HG03469 (cell line): Measurements from ENCODE around the gene PITPNC1.
"Not testable (repeated sequence)": the region's sequence is repeated elsewhere in the genome, so short reads cannot be mapped to it uniquely, and the experiment has no call there.

Experiments used
- ATAC-seq: cut with Tn5 transposase; IDR thresholded peaks from one replicate; pipeline ENCODE4 v1.9.1; 2021; ENCODE audit warnings: mild to moderate bottlenecking, moderate library complexity, moderate number of reproducible peaks; ENCODE audit not compliant: unreplicated experiment

PITPNC1 gene

GRCh38 chr17:67393809-67394397 lies 16.8 kb downstream of the PITPNC1 start:
- ATAC-seq = no peak

- ATAC-seq = no peak
Measured at GRCh38 chr17:67399676-67400075, 22.6 kb downstream of the PITPNC1 start.

GRCh38 chr17:67400193-67400592 lies 23.1 kb downstream of the PITPNC1 start:
- ATAC-seq = no peak

GRCh38 chr17:67401106-67401505 lies 24.0 kb downstream of the PITPNC1 start:
- ATAC-seq = no peak

- no peak for ATAC-seq
Measured at GRCh38 chr17:67401598-67402504, 24.8 kb downstream of the PITPNC1 start.

GRCh38 chr17:67403065-67403464 lies 26.0 kb downstream of the PITPNC1 start:
- no peak for ATAC-seq

- no peak for ATAC-seq
Measured at GRCh38 chr17:67403483-67403882, 26.4 kb downstream of the PITPNC1 start.

- ATAC-seq = not testable (repeated sequence)
Measured at GRCh38 chr17:67408455-67408830, 31.4 kb downstream of the PITPNC1 start.

GRCh38 chr17:67411397-67411796 lies 34.3 kb downstream of the PITPNC1 start:
- ATAC-seq = no peak

GRCh38 chr17:67412032-67412431 lies 35.0 kb downstream of the PITPNC1 start:
- no peak for ATAC-seq

GRCh38 chr17:67412941-67413340 lies 35.9 kb downstream of the PITPNC1 start:
- no peak for ATAC-seq

- ATAC-seq = no peak
Measured at GRCh38 chr17:67413388-67413787, 36.3 kb downstream of the PITPNC1 start.

- no peak for ATAC-seq
Measured at GRCh38 chr17:67414130-67414529, 37.0 kb downstream of the PITPNC1 start.

- ATAC-seq = no peak
Measured at GRCh38 chr17:67414559-67414958, 37.5 kb downstream of the PITPNC1 start.

GRCh38 chr17:67415291-67415690 lies 38.2 kb downstream of the PITPNC1 start:
- ATAC-seq = no peak

GRCh38 chr17:67417507-67417906 lies 40.4 kb downstream of the PITPNC1 start:
- no peak for ATAC-seq

- ATAC-seq = no peak
Measured at GRCh38 chr17:67420994-67421393, 43.9 kb downstream of the PITPNC1 start.

- ATAC-seq = no peak
Measured at GRCh38 chr17:67421869-67422273, 44.8 kb downstream of the PITPNC1 start.

- not testable (repeated sequence) for ATAC-seq
Measured at GRCh38 chr17:67422296-67422695, 45.2 kb downstream of the PITPNC1 start.

- no peak for ATAC-seq
Measured at GRCh38 chr17:67422897-67423296, 45.8 kb downstream of the PITPNC1 start.

- ATAC-seq = no peak
Measured at GRCh38 chr17:67425571-67426160, 48.6 kb downstream of the PITPNC1 start.

- no peak for ATAC-seq
Measured at GRCh38 chr17:67427424-67427823, 50.3 kb downstream of the PITPNC1 start.
